Peyer's patch (tissue), 4 donors: Measurements from ENCODE around the gene HNRNPM. TPM values are rescaled to one million over a fixed set of nuclear protein-coding genes. Genes with fewer than 3 reads are reported as not detected.

Source experiments
- DNase-seq, 3 donors: peaks; one replicate each; pipeline ENCODE4 v3.0.0-alpha.2; 2017 to 2019
- H3K27ac ChIP-seq, 4 donors: fragments of 200-600 bp; sonication (generic); one replicate each; pipeline ENCODE4 v1.5.1; 2016 to 2019
- H3K27me3 ChIP-seq, 2 donors: fragments of 200-600 bp; sonication (generic); one replicate each; pipeline ENCODE4 v1.5.1; 2019
- H3K36me3 ChIP-seq, 3 donors: fragments of 200-600 bp; sonication (generic); one replicate each; pipeline ENCODE4 v1.5.1; 2016 to 2019
- H3K4me1 ChIP-seq, 4 donors: fragments of 200-600 bp; sonication (generic); one replicate each; pipeline ENCODE4 v1.5.1; 2016 to 2019
- H3K4me3 ChIP-seq, 4 donors: fragments of 200-600 bp; sonication (generic); 1 replicate in 3 of 4; 2 replicates in 1 of 4; pipeline ENCODE4 v1.5.1; 2016 to 2019; ENCODE audit warnings: mild to moderate bottlenecking in 1 of 4
- H3K9me3 ChIP-seq, 4 donors: fragments of 200-600 bp; sonication (generic); one replicate each; pipeline ENCODE4 v1.5.1; 2016 to 2019; ENCODE audit warnings: mild to moderate bottlenecking in 1 of 4
- POLR2A ChIP-seq, 2 donors: fragments of 450-650 bp; IDR thresholded peaks; one replicate each; pipeline ENCODE4 v1.5.1; 2017; ENCODE audit warnings: antibody characterized with exemption in 2 of 2, mild to moderate bottlenecking in 2 of 2, moderate library complexity in 2 of 2
- total RNA-seq, 4 donors: library from RNA; depleted of rRNA; stranded (reverse); fragments of >200 nt; gene quantifications; one replicate each; pipeline ENCODE4 v1.1.0, GENCODE V29; 2016
- TF ChIP-seq, protein P1 (sequence below), 6 experiments: fragments of 450-650 bp in 4 of 6; fragments of 200-600 bp in 2 of 6; sonication (generic) in 1 of 6; IDR thresholded peaks; one replicate each; pipeline ENCODE4 v1.5.1; 2017 to 2019; ENCODE audit warnings: antibody characterized with exemption in 6 of 6, mild to moderate bottlenecking in 3 of 6, moderate library complexity in 1 of 6

HNRNPM gene
- total RNA-seq, 4 donors from 2014 or later, result 108 to 128 (median 116) TPM

DNA sequence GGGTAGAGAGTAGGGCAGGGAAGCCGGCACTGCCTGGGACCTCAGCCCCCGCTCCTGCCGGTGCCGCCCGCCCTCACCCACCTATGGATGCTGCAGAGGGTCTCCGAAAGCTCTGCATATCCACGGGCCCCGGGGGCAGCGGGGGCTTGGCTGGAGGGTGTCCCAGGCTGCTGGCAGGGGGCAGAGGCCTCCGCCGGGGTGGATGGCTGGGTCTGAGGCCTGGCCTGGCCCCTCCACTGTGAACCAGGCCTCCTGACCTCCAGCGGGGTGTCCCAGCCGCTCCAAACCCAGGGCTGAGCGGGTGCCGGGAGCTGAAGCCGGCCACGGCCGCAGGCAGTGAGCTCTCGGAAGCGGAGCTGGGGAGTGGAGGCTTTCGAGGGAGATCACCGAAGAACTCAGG is 53.5 kb downstream of the HNRNPM start:
- TF ChIP-seq POLR2A (IDR thresholded peaks at IDR 0.05), result no peak
- TF ChIP-seq, protein P1, sequence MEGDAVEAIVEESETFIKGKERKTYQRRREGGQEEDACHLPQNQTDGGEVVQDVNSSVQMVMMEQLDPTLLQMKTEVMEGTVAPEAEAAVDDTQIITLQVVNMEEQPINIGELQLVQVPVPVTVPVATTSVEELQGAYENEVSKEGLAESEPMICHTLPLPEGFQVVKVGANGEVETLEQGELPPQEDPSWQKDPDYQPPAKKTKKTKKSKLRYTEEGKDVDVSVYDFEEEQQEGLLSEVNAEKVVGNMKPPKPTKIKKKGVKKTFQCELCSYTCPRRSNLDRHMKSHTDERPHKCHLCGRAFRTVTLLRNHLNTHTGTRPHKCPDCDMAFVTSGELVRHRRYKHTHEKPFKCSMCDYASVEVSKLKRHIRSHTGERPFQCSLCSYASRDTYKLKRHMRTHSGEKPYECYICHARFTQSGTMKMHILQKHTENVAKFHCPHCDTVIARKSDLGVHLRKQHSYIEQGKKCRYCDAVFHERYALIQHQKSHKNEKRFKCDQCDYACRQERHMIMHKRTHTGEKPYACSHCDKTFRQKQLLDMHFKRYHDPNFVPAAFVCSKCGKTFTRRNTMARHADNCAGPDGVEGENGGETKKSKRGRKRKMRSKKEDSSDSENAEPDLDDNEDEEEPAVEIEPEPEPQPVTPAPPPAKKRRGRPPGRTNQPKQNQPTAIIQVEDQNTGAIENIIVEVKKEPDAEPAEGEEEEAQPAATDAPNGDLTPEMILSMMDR (IDR thresholded peaks at IDR 0.05), result no peak
- H3K27me3 ChIP-seq, result no peaks in the 10 kb centered on the region
- H3K4me1 ChIP-seq, result peaks cover 0 to 4% (median 0%) of the 10 kb centered on the region in 4 donors
- no peaks in the 10 kb centered on the region for H3K9me3 ChIP-seq
- H3K4me3 ChIP-seq, result no peak overlapping the region
- no peak for DNase-seq
- H3K36me3 ChIP-seq, result no peaks in the 10 kb centered on the region
- H3K27ac ChIP-seq, result no peak overlapping the region

DNA sequence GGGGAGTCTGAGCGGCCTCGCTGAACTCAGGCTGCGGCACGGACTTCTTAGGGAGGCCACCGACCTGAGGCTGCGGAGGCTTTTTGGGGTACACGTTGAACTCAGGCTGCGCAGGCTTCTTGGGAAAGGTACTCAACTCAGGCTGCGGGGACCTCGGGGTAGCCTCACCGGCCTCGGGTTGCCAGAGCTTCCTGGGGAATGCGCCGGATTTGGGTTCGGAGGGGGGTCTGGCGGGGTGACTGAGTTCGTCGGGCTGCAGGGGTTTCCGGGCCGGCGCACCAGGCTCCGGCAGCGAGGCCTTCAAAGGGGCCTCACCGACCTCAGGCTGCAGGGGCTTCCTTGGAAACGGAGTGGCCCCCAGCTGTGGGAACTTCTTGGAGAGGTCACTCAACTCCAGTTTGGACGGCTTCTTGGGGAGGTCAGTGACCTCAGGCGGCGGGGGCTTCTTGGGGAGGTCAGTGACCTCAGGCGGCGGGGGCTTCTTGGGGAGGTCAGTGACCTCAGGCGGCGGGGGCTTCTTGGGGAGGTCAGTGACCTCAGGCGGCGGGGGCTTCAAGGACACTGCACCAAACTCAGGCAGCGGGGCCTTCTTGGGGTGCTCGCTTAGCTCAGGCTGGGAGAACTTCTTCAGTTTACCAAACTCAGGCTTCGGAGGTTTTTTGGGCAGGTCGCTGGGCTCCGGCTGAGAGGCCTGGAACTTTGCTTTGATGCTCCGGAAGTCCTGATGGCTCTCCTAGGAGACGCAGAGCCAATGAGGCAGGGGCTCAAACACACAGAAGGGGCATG is 54.5 kb downstream of the HNRNPM start:
- TF ChIP-seq POLR2A (IDR thresholded peaks at IDR 0.05), result no peak
- TF ChIP-seq, protein P1 (IDR thresholded peaks at IDR 0.05), result no peak
- H3K9me3 ChIP-seq, result no peaks in the 10 kb centered on the region
- H3K4me3 ChIP-seq, result no peak overlapping the region

DNA sequence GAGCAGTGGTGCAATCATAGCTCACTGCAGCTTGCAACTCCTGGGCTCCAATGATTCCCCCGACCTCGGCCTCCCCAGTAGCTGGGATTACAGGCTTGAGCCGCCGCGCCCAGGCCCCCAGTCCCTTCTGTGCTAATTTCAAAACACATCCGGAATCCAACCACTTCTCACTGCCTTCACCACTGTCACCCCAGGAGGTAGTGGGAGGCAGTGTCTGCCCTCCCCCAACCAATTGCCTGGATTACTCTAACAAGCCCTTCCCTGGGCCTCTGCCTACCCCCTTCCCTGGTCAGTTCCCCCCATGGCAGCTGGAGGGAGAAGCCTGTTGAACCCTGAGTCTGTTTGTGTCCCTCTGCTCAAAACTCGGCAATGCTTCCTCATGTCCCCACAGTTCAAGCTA is 55.4 kb downstream of the HNRNPM start:
- TF ChIP-seq, protein P1 (IDR thresholded peaks at IDR 0.05), result no peak
- no peak for TF ChIP-seq POLR2A (IDR thresholded peaks at IDR 0.05)
- Histone ChIP-seq H3K36me3 (no peaks in the 10 kb centered on the region), H3K4me1 (peaks cover 0 to 3% (median 0%) of the 10 kb centered on the region in 4 donors), H3K27ac (no peak overlapping the region), H3K9me3 (no peaks in the 10 kb centered on the region), H3K4me3 (no peak overlapping the region), H3K27me3 (no peaks in the 10 kb centered on the region)
- no peak for DNase-seq

More for the DNA sequence above, 54.5 kb downstream of the HNRNPM start:
- peaks cover 0 to 4% (median 0%) of the 10 kb centered on the region in 4 donors for H3K4me1 ChIP-seq
- no peak overlapping the region for H3K27ac ChIP-seq
- H3K27me3 ChIP-seq, result no peaks in the 10 kb centered on the region
- no peaks in the 10 kb centered on the region for H3K36me3 ChIP-seq
- no peak for DNase-seq

DNA sequence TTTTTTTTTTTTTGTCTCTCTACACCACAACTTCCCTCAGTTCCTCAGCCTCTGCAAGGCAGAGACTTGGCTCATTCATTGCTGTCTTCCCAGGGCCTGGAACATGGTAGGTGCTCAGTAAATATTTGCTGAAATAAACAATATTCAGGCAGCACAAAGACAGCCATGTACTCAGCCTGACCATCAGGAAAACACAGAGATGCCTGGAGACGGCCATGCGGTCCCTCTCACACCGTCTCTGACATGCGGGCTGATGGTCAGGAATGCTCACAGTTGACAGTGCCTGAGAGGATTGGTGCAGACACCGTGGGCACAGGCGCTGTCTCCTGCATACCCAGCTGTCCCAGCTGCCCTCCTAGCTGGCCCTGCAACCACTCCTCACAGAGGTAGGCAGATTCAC is 56.7 kb downstream of the HNRNPM start:
- Histone ChIP-seq H3K4me1 (peaks cover 0 to 14% (median 0%) of the 10 kb centered on the region in 4 donors), H3K27me3 (no peaks in the 10 kb centered on the region), H3K27ac (peak overlapping the region in 1 of 4 donors; percentile 10), H3K4me3 (no peak overlapping the region), H3K9me3 (no peaks in the 10 kb centered on the region), H3K36me3 (no peaks in the 10 kb centered on the region)
- TF ChIP-seq, protein P1 (IDR thresholded peaks at IDR 0.05), result no peak
- TF ChIP-seq POLR2A (IDR thresholded peaks at IDR 0.05), result no peak
- DNase-seq, result no peak

DNA sequence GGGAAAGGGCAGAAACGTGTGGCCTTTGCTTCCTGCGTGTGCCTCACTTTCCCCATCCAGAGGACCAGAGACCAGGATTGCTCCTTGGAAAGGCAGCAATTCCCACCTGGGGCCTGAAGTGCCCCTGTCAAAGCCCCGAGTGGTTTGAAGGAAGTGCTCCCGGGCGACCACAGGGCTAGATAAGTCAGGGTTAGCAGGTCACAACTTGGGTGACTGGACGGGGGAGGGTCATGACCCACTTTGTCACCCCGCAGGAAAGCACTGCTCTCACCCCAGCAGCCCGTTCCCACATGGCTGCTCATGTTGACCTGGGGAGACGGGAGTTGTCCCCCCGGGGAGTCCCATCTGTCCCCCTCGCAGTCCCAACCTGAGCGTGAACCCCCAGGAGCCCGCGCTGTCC is 57.2 kb downstream of the HNRNPM start:
- H3K9me3 ChIP-seq, result no peaks in the 10 kb centered on the region
- peaks cover 0 to 16% (median 0%) of the 10 kb centered on the region in 4 donors for H3K4me1 ChIP-seq
- no peak for DNase-seq
- no peaks in the 10 kb centered on the region for H3K27me3 ChIP-seq
- TF ChIP-seq POLR2A (IDR thresholded peaks at IDR 0.05), result no peak
- TF ChIP-seq, protein P1 (IDR thresholded peaks at IDR 0.05), result no peak
- peak overlapping the region in 2 of 4 donors; percentile 5 to 10 for H3K27ac ChIP-seq
- no peaks in the 10 kb centered on the region for H3K36me3 ChIP-seq
- no peak overlapping the region for H3K4me3 ChIP-seq
